VCaP (cell line): ENCODE results near the gene SMTNL2.
"Not testable (repeated sequence)": the region's sequence is repeated elsewhere in the genome, so short reads cannot be mapped to it uniquely, and the experiment has no call there.

Source experiments
- H3K27ac ChIP-seq: fragments of 450-650 bp; 2 replicates; pipeline ENCODE4 v1.5.1; 2017
- CTCF ChIP-seq: fragments of 450-650 bp; conservative IDR thresholded peaks from 2 replicates; pipeline ENCODE4 v1.5.1; 2017; ENCODE audit warnings: mild to moderate bottlenecking, moderate library complexity

Gene SMTNL2

GRCh38 chr17:4574448-4575045, 9.8 kb upstream of the SMTNL2 start:
- TF ChIP-seq CTCF, result no peak

GRCh38 chr17:4576161-4576558, 8.2 kb upstream of the SMTNL2 start:
- no peak overlapping the region for H3K27ac ChIP-seq

More at GRCh38 chr17:4574448-4575045, 9.8 kb upstream of the SMTNL2 start:
- no peak overlapping the region for H3K27ac ChIP-seq

GRCh38 chr17:4576729-4577322, 7.5 kb upstream of the SMTNL2 start:
- H3K27ac ChIP-seq, result no peak overlapping the region
- TF ChIP-seq CTCF, result no peak

More at GRCh38 chr17:4576161-4576558, 8.2 kb upstream of the SMTNL2 start:
- no peak for TF ChIP-seq CTCF

GRCh38 chr17:4577386-4577993, 6.8 kb upstream of the SMTNL2 start:
- H3K27ac ChIP-seq, result no peak overlapping the region
- no peak for TF ChIP-seq CTCF

GRCh38 chr17:4578349-4578748, 6.0 kb upstream of the SMTNL2 start:
- not testable (repeated sequence) for H3K27ac ChIP-seq

GRCh38 chr17:4579678-4580077, 4.7 kb upstream of the SMTNL2 start:
- no peak for TF ChIP-seq CTCF
- H3K27ac ChIP-seq, result no peak overlapping the region

- H3K27ac ChIP-seq, result no peak overlapping the region
- TF ChIP-seq CTCF, result no peak
Measured at GRCh38 chr17:4580291-4580690, 4.0 kb upstream of the SMTNL2 start.

GRCh38 chr17:4582101-4582501, 2.2 kb upstream of the SMTNL2 start:
- H3K27ac ChIP-seq, result no peak overlapping the region
- TF ChIP-seq CTCF, result no peak
